ENCODE data around the gene EXOC6B. TPM values are rescaled to one million over a fixed set of nuclear protein-coding genes. Genes with fewer than 3 reads are reported as not detected.

EXOC6B gene
- total RNA-seq, 1 experiment from 2014 or later, result 40.1 TPM

DNA sequence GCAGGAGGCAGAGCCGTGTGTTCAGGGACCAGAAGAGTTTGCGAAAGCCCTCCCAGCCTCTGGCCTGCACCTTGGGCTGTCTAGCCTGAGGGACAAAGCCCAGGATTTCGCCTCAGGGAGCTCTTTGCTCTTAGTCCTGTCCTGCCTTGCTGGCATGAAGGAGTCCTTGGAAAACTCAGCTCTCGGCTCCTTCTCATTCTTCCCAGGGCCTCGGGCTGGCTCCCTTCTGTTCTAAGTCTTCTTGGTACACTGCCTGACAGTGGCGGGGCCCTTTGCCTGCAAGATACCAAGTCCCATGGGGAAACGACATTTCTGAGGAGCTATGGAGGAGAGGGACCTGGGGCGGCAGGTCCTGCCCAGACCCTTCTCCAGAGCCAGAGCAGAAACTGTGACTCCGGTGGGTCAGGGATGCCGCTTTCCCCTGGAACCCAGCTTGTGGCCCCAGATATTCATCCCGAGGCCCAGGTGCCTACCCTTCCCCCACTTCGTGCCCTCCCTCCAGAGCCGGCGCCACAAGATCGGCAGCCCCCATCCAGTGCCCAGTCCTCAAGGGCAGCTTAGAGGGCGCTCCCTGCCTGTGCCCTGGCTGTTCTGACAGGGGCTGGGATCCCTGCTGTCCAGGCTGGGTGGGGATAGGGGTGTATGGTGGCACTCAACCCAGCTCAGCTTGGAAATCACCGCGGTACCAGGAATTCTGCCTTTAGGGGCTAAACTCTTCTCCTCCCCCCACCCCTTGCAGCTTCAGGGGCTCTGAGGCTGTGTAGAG, 672.6 kb downstream of the EXOC6B start:
- no peak overlapping the region for H3K4me2 ChIP-seq (ENCODE audit: insufficient read depth, insufficient read length, low read length)
- H3K79me2 ChIP-seq (ENCODE audit: insufficient read depth, low read length), result no peaks in the 10 kb centered on the region
- peaks cover 27% of the 10 kb centered on the region; the same call in 1 of the 2 replicates for H3K27me3 ChIP-seq (ENCODE audit: insufficient read depth, low read length)
- peak; percentile 27 for DNase-seq
- no CpG with 5 or more reads among the region's 18 CpGs for WGBS (ENCODE audit: extremely low coverage, insufficient read length, low lambda C conversion rate)
- peaks cover 0 to 3% of the 10 kb centered on the region in 2 experiments; a peak in 1 of 5 replicates for H3K9me3 Mint-ChIP-seq
- no peak overlapping the region for H4K8ac ChIP-seq (replicated peaks; ENCODE audit: insufficient read length, low read depth, low read length)
- no peak overlapping the region for H2BK5ac ChIP-seq (ENCODE audit: insufficient read length, low read length)
- TF ChIP-seq, protein P1, sequence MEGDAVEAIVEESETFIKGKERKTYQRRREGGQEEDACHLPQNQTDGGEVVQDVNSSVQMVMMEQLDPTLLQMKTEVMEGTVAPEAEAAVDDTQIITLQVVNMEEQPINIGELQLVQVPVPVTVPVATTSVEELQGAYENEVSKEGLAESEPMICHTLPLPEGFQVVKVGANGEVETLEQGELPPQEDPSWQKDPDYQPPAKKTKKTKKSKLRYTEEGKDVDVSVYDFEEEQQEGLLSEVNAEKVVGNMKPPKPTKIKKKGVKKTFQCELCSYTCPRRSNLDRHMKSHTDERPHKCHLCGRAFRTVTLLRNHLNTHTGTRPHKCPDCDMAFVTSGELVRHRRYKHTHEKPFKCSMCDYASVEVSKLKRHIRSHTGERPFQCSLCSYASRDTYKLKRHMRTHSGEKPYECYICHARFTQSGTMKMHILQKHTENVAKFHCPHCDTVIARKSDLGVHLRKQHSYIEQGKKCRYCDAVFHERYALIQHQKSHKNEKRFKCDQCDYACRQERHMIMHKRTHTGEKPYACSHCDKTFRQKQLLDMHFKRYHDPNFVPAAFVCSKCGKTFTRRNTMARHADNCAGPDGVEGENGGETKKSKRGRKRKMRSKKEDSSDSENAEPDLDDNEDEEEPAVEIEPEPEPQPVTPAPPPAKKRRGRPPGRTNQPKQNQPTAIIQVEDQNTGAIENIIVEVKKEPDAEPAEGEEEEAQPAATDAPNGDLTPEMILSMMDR (conservative IDR thresholded peaks at IDR 0.05), result no peak
- peaks cover 14 to 21% of the 10 kb centered on the region in 2 experiments for H3K4me1 Mint-ChIP-seq
- H4K20me1 ChIP-seq (ENCODE audit: control insufficient read depth, insufficient read depth, insufficient read length), result peaks cover 5% of the 10 kb centered on the region
- peaks cover 7% of the 10 kb centered on the region for H3K23me2 ChIP-seq (ENCODE audit: insufficient read length, low read depth, low read length, poor library complexity, severe bottlenecking)
- no peak overlapping the region for H3K27ac Mint-ChIP-seq
- no peak overlapping the region for H2BK20ac ChIP-seq (ENCODE audit: low read depth, low read length, poor library complexity, severe bottlenecking)
- H3K4me1 ChIP-seq (ENCODE audit: insufficient read depth, low read length), result no peaks in the 10 kb centered on the region
- no peak overlapping the region for H2BK12ac ChIP-seq (ENCODE audit: insufficient read length, low read depth, low read length)
- H3K9me3 ChIP-seq (ENCODE audit: control insufficient read depth, low read depth, low read length), result no peaks in the 10 kb centered on the region
- no peak overlapping the region for H2BK15ac ChIP-seq (ENCODE audit: low read depth, low read length)
- H3K9ac ChIP-seq (ENCODE audit: extremely low read depth, insufficient read length, low read length), result no peak overlapping the region
- no peak overlapping the region for H3K23ac ChIP-seq (ENCODE audit: insufficient read length, low read depth, low read length)
- no peak overlapping the region for H2AK5ac ChIP-seq (ENCODE audit: insufficient read length, low read length)
- no peak overlapping the region; the same call in 1 of the 2 replicates for H3K14ac ChIP-seq (ENCODE audit: insufficient read depth, low read length)
- H3K4me3 Mint-ChIP-seq, result no peak overlapping the region; a peak in 1 of 5 replicates
- H3K36me3 Mint-ChIP-seq (ENCODE audit: insufficient read depth in 1 of 3, low read depth in 3 of 3), result no peaks in the 10 kb centered on the region; a peak in 1 of 7 replicates
- H3K56ac ChIP-seq (ENCODE audit: insufficient read length, low read depth, low read length), result no peak overlapping the region
- no peak overlapping the region for H3K4ac ChIP-seq (ENCODE audit: low read depth, low read length)
- no peak overlapping the region for H4K5ac ChIP-seq (ENCODE audit: insufficient read length, low read depth, low read length)
- H2BK120ac ChIP-seq (ENCODE audit: low read depth, low read length, poor library complexity, severe bottlenecking), result no peak overlapping the region
- H4K91ac ChIP-seq (ENCODE audit: insufficient read length, low read depth, low read length), result no peak overlapping the region
- no peaks in the 10 kb centered on the region for H3K79me1 ChIP-seq (ENCODE audit: insufficient read depth, low read depth, low read length, poor library complexity, severe bottlenecking)
- no peak overlapping the region for H3K27ac ChIP-seq (ENCODE audit: insufficient read length, low read depth, low read length)
- H2AFZ ChIP-seq (ENCODE audit: low read length), result no peak overlapping the region
- H3T11ph ChIP-seq (ENCODE audit: low read length), result no peak overlapping the region
- H3K27me3 Mint-ChIP-seq (ENCODE audit: low read depth), result peaks cover 77% of the 10 kb centered on the region
- no peak overlapping the region for H3K18ac ChIP-seq (ENCODE audit: insufficient read length, low read depth, low read length)
